Hepatocyte (in vitro differentiated cells): ENCODE results near the gene AP5S1. TPM values are rescaled to one million over a fixed set of nuclear protein-coding genes. Genes with fewer than 3 reads are reported as not detected.
A peak's percentile ranks its signal among the peaks of the same experiment; 100 is the strongest.

ENCODE experiments used
- DNase-seq: peaks from one replicate; pipeline ENCODE4 v3.0.0-alpha.2; 2016; ENCODE audit warnings: low spot score
- H2AFZ ChIP-seq: fragments of 200-600 bp; sonication (generic); 2 replicates; pipeline ENCODE4 v1.6.0; 2016; ENCODE audit warnings: antibody characterized with exemption, mild to moderate bottlenecking
- H3K27ac ChIP-seq: fragments of 200-600 bp; sonication (generic); 2 replicates; pipeline ENCODE4 v1.5.1; 2016; ENCODE audit warnings: mild to moderate bottlenecking
- H3K27me3 ChIP-seq: fragments of 200-600 bp; sonication (generic); 2 replicates; pipeline ENCODE4 v1.6.1; 2016
- H3K36me3 ChIP-seq: fragments of 200-600 bp; sonication (generic); replicated peaks from 2 replicates; pipeline ENCODE4 v1.5.1; 2016; ENCODE audit warnings: low read depth; ENCODE audit not compliant: insufficient read depth
- H3K4me1 ChIP-seq: fragments of 200-600 bp; sonication (generic); 2 replicates; pipeline ENCODE4 v1.5.1; 2016; ENCODE audit warnings: mild to moderate bottlenecking, moderate library complexity; ENCODE audit not compliant: insufficient read depth
- H3K4me2 ChIP-seq: fragments of 200-600 bp; sonication (generic); 2 replicates; pipeline ENCODE4 v1.6.0; 2016
- H3K4me3 ChIP-seq: fragments of 200-600 bp; sonication (generic); 2 replicates; pipeline ENCODE4 v1.5.1; 2016; ENCODE audit warnings: mild to moderate bottlenecking
- H3K79me2 ChIP-seq: fragments of 200-600 bp; sonication (generic); 2 replicates; pipeline ENCODE4 v1.6.0; 2017; ENCODE audit warnings: mild to moderate bottlenecking
- H3K9me2 ChIP-seq: fragments of 200-600 bp; sonication (generic); replicated peaks from 2 replicates; pipeline ENCODE4 v1.6.0; 2017; ENCODE audit warnings: mild to moderate bottlenecking; ENCODE audit not compliant: insufficient read depth
- H3K9me3 ChIP-seq: fragments of 200-600 bp; sonication (generic); 2 replicates; pipeline ENCODE4 v1.5.1; 2016; ENCODE audit warnings: low read depth, mild to moderate bottlenecking
- H4K20me1 ChIP-seq: fragments of 200-600 bp; sonication (generic); 2 replicates; pipeline ENCODE4 v1.6.0; 2016; ENCODE audit warnings: mild to moderate bottlenecking; ENCODE audit not compliant: insufficient read depth, poor library complexity, severe bottlenecking
- CTCF ChIP-seq: fragments of 200-600 bp; sonication (generic); IDR thresholded peaks from 2 replicates; pipeline ENCODE4 v1.5.1; 2016; ENCODE audit warnings: antibody characterized with exemption, mild to moderate bottlenecking; ENCODE audit not compliant: poor library complexity
- EZH2 ChIP-seq: fragments of 200-600 bp; sonication (generic); IDR thresholded peaks from 2 replicates; pipeline ENCODE4 v1.6.1; 2016; ENCODE audit warnings: antibody characterized with exemption, mild to moderate bottlenecking, borderline replicate concordance
- EZH2phosphoT487 ChIP-seq: fragments of 200-600 bp; sonication (generic); IDR thresholded peaks from one replicate; pipeline ENCODE4 v1.6.1; 2018; ENCODE audit warnings: antibody characterized with exemption, mild to moderate bottlenecking, low read depth, moderate library complexity; ENCODE audit not compliant: unreplicated experiment, severe bottlenecking
- WGBS: methylation state at CpG from one replicate; pipeline ENCODE4 v1.1.6; 2016; ENCODE audit warnings: low lambda C conversion rate; ENCODE audit errors: missing lambda C conversion rate; 5-methylcytosine and 5-hydroxymethylcytosine counted together
- polyA plus RNA-seq: library from polyadenylated mRNA; unstranded; fragments of >200 nt; fragmentation: Nextera tagmentation; extraction: Ambion mirVana; gene quantifications from 2 replicates; pipeline ENCODE4 v1.2.1, GENCODE V29; 2016
- total RNA-seq: library from RNA; depleted of rRNA; stranded (reverse); fragments of >200 nt; gene quantifications from 2 replicates; pipeline ENCODE4 v1.2.3, GENCODE V29; 2014

The AP5S1 gene
- total and polyA plus RNA-seq, 2 experiments from 2014 or later = 13.8 to 21.8 TPM

DNA sequence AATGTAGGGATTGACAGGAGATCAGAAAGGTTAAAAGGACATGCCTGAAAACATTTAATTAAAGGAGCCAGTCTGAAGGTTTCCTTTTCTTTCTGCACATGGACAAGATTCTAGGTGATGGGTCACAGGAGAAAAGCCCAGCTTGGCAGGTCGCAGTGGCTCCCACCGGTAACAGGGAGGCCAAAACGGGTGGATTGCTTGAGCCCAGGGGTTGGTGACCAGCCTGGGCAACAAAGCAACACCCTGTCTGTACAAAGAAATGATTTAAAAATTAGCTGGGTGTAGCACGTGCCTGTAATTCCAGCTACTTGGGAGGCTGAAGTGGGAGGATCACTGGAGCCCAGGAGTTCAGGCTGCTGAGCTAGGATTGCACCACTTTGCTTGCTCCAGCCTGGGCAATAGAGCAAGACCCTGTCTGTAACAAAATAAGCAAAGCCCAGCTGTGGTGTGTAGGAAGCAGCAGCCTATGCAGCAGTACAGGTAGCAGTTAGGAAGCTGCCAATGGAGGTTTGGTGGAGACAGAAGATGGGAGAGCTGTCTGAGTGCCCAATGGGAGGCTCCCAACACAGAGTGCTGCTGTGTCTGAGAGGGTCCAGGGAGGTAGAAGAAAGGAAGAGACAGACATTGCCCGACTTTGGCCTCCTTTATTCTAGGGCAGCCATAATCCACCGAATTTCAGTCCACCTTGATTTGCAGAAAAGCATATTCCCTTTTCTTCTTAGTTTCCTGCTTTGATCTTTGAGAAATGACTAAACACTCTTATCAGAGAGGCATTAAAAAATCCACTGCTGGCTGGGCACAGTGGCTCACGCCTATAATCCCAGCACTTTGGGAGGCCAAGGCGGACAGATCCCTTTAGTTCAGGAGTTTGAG lies 7.1 kb upstream of the AP5S1 start:
- WGBS = 67% methylated on average over 8 of the region's 8 CpGs
- Histone ChIP-seq H3K4me3 (no peak overlapping the region), H3K4me1 (peaks cover 34% of the 10 kb centered on the region), H3K4me2 (no peak overlapping the region), H3K27me3 (no peaks in the 10 kb centered on the region), H3K9me2 (no peaks in the 10 kb centered on the region), H4K20me1 (no peaks in the 10 kb centered on the region), H2AFZ (no peak overlapping the region), H3K9me3 (no peaks in the 10 kb centered on the region), H3K27ac (peak overlapping the region; percentile 95), H3K79me2 (peaks cover 4% of the 10 kb centered on the region), H3K36me3 (no peaks in the 10 kb centered on the region)
- TF ChIP-seq EZH2 (no peak), CTCF (no peak)
- DNase-seq = no peak

DNA sequence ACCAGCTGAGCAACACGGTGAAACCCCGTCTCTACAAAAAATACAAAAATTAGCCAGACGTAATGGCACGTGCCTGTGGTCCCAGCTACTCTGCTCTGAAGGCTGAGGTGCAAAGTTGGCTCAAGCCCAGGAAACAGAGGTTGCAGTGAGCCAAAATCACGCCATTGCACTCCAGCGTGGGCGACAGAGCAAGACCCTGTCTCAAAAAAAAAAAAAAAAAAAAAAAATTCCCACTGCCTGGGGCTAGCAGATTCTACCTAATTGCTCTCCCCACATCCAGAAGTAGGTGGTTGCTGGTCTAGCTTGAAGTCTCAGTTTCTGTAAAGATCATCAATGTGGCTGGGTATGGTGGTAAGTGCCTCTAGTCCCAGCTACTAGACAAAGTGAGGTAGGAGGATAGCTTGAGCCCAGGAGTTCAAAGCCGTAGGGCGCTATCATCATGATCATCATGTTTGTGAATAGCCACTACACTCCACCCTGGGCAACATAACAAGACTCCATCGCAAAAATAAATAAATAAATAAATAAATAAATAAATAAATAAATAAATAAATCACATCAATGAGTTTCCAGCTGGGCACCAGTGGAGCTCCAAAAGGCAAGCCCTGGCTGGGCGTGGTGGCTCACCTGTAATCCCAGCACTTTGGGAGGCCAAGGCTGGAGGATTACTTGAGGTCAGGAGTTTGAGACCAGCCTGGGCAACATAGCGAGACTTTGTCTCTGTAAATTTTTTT lies 6.3 kb upstream of the AP5S1 start:
- no peaks in the 10 kb centered on the region for H4K20me1 ChIP-seq
- H3K9me3 ChIP-seq = no peaks in the 10 kb centered on the region
- H3K4me3 ChIP-seq = no peak overlapping the region
- H3K27ac ChIP-seq = peak overlapping the region; percentile 95
- 86% methylated on average over 12 of the region's 12 CpGs for WGBS
- H2AFZ ChIP-seq = no peak overlapping the region
- no peaks in the 10 kb centered on the region for H3K36me3 ChIP-seq
- no peak overlapping the region for H3K4me2 ChIP-seq
- peaks cover 30% of the 10 kb centered on the region for H3K4me1 ChIP-seq
- no peaks in the 10 kb centered on the region for H3K9me2 ChIP-seq
- TF ChIP-seq EZH2phosphoT487 (no peak), CTCF (no peak), EZH2 (no peak)
- H3K79me2 ChIP-seq = peaks cover 4% of the 10 kb centered on the region
- no peaks in the 10 kb centered on the region for H3K27me3 ChIP-seq
- no peak for DNase-seq

- no peak overlapping the region for H3K4me2 ChIP-seq
- DNase-seq = no peak
- H3K4me1 ChIP-seq = peaks cover 37% of the 10 kb centered on the region
- H3K27me3 ChIP-seq = no peaks in the 10 kb centered on the region
- no peaks in the 10 kb centered on the region for H3K36me3 ChIP-seq
- H4K20me1 ChIP-seq = no peaks in the 10 kb centered on the region
- no peak overlapping the region for H3K4me3 ChIP-seq
- no peak overlapping the region for H3K27ac ChIP-seq
- H3K9me3 ChIP-seq = no peaks in the 10 kb centered on the region
- 90% methylated on average over 7 of the region's 7 CpGs for WGBS
- H3K79me2 ChIP-seq = peaks cover 1% of the 10 kb centered on the region
- H3K9me2 ChIP-seq = no peaks in the 10 kb centered on the region
- no peak overlapping the region for H2AFZ ChIP-seq
- TF ChIP-seq CTCF (no peak), EZH2 (no peak), EZH2phosphoT487 (no peak)
Observed at GRCh38 chr20:3814928-3815495, 5.3 kb upstream of the AP5S1 start.
